ENCODE measurements around the gene ACAD8.

Gene ACAD8

DNA sequence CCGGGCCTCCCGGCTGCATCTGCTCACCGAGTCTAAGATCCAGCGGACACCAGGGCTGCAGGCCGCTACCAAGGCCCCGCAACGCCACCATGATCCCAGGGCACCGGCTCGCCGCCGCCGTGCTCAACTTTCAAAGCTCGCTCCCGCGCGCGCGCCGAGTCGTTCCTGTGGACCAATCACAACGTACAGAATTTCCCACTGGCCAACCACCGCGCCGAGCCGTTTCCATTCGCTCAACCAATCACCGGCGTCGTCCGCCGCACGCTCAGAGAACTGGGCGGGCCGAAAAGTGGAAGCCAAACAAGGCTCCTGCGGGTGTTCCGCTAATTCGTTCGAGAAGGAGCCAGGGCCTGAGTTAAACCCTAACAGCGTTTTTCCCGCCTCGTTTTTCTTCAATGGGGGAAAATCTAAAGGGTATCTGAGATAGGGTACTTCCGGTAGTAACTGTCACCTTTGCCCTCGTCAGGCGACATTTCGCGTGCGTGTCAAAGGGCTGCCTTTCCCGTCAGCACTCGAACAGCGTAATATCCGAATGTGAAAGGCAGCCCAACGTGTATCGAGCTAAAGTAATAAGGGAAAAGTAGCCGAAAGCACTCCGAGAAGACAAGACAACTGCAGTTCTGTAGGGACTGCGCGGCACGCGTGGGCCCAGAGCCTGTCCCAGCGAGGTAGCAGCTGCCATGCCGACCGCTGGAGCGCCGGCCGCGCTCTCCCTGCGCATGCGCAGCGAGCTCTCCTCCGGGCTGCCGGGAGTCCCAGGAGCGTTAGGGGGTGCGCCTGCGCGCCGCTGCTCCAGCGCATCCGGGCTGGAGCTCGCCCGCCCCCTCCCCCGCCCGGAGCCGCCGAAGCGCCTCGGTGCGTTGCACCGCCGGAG is 29.3 kb upstream of the ACAD8 start, which contains the start of the genes NCAPD3 and VPS26B:
Gene NCAPD3, minus strand, starts transcription at position 132 of the 874 bp plus-strand sequence. Its CDS starts 41 bp downstream, at position 91.
Gene VPS26B, plus strand, starts transcription at position 836 of the 874 bp plus-strand sequence. CDS start 452 bp downstream, outside the sequence.
- ChIA-PET POLR2A (interaction anchor here (0.6 to 2.5 kb wide), 28 partner anchors 10 to 668 kb away, joined by 3 to 25 read pairs (median 4); partner anchors contain the start of genes ACAD8, GLB1L3 and THYN1), CTCF (interaction anchor here (1.1 kb wide), 1 partner anchor 20 kb away, joined by 4 read pairs; no protein-coding TSS in a partner anchor)
- TF ChIP-seq ELF4 (IDR thresholded peaks at IDR 0.05) (0 out of 2 replicates have a peak, but pooled peaks have one; percentile 14), L3MBTL2 (conservative IDR thresholded peaks at IDR 0.05) (peak; percentile 93), SP1 (IDR thresholded peaks at IDR 0.05) (no peak)
- TF ChIP-seq, protein P1, sequence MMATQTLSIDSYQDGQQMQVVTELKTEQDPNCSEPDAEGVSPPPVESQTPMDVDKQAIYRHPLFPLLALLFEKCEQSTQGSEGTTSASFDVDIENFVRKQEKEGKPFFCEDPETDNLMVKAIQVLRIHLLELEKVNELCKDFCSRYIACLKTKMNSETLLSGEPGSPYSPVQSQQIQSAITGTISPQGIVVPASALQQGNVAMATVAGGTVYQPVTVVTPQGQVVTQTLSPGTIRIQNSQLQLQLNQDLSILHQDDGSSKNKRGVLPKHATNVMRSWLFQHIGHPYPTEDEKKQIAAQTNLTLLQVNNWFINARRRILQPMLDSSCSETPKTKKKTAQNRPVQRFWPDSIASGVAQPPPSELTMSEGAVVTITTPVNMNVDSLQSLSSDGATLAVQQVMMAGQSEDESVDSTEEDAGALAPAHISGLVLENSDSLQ (IDR thresholded peaks at IDR 0.05), result peak; percentile 38; the same call in 1 of the 2 replicates
- peak; percentile 98 for DNase-seq (ENCODE audit: extremely low spot score)

DNA sequence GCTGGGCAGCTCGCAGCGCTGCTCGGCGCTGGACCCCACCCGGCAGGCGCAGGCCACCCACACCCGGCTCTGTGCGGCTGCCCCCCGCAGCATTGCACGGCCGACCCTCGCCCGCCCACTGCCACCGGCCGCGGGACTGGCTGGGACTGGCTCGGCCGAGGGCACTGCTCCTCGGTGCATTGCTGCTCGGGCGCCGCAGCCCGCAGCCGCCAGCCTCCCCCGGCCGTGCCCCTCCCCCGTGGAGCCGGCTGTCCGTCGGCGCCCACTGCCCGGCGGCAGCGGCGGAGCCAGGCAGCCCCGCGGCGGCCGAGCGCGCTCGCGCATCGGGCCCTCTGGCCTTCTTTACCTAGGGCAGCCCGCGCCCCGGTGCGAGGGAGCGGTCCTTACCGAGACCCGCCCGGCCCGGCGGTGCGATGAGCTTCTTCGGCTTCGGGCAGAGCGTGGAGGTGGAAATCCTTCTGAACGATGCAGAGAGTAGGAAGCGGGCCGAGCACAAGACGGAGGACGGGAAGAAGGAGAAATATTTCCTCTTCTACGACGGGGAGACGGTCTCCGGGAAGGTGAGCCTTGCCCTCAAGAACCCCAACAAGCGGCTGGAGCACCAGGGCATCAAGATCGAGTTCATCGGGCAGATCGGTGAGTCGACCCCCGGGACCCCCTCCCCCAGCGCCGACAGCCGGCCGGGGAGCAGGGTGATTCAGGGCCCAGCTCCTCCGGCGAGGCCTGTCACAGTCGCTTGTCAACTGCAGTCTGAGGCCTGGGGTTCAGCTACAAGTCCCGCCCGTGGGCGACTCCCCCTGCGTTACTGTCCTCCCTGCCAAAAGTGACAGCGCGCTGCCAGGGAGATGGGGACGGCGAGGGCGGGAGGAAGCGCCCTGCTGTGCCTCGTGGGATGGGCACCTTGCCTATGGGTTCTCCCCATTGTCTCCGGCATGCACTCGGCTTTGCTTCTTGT is 28.4 kb upstream of the ACAD8 start:
- peak; percentile 47 for DNase-seq (ENCODE audit: extremely low spot score)
- ChIA-PET CTCF (interaction anchor here (1.1 kb wide), 1 partner anchor 19 kb away, joined by 4 read pairs; no protein-coding TSS in a partner anchor), POLR2A (interaction anchor here (0.6 to 2.5 kb wide), 23 partner anchors 9 to 277 kb away, joined by 3 to 25 read pairs (median 5); partner anchors contain the start of genes ACAD8, GLB1L3 and THYN1)
- 0 out of 2 replicates have a peak, but pooled peaks have one; percentile 61 for TF ChIP-seq LEF1 (IDR thresholded peaks at IDR 0.05; ENCODE audit: borderline replicate concordance)
- no peak for TF ChIP-seq FOXM1 (IDR thresholded peaks at IDR 0.05; ENCODE audit: borderline replicate concordance)

DNA sequence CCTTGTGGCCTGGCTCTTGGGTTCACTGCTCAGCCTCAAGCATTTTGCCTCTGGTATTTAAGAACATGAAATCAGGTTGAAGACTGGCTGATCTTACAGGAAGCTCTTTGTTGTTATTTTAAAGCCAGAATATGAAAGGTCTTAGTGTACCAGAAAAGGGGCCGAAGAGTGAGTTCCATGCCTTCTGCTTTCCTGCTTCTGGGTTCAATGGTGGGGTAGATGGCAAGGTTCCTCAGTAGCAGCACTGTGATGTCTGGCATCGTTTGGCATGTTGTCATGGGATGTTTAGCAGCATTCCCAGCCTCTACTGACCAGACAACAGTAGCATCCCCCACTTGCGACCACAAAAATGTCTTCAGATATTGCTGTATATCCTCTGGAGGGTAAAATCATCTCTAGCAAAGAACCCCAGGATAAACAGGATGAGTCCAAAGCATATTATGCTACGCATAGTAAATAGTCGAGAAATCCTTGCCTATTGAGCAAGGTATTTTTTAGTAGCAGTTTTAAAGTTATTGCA is 26.5 kb upstream of the ACAD8 start:
- no peak for DNase-seq (ENCODE audit: extremely low spot score)
- ChIA-PET POLR2A (interaction anchor here (0.9 kb wide), 1 partner anchor 26 kb away, joined by 3 read pairs; no protein-coding TSS in a partner anchor), CTCF (interaction anchor here (0.9 kb wide), 1 partner anchor 20 kb away, joined by 3 read pairs; no protein-coding TSS in a partner anchor)
- TF ChIP-seq SUZ12 (IDR thresholded peaks at IDR 0.05) (no peak), ELF4 (IDR thresholded peaks at IDR 0.05) (no peak), NFRKB (IDR thresholded peaks at IDR 0.05) (no peak), FOXA1 (IDR thresholded peaks at IDR 0.05) (no peak), FOXM1 (IDR thresholded peaks at IDR 0.05; ENCODE audit: borderline replicate concordance) (no peak), HDGF (IDR thresholded peaks at IDR 0.05; ENCODE audit: borderline replicate concordance) (no peak), LEF1 (IDR thresholded peaks at IDR 0.05; ENCODE audit: borderline replicate concordance) (no peak), CTBP1 (IDR thresholded peaks at IDR 0.05; ENCODE audit: borderline replicate concordance) (no peak), L3MBTL2 (conservative IDR thresholded peaks at IDR 0.05) (no peak), ZNF384 (IDR thresholded peaks at IDR 0.05) (no peak), SP1 (IDR thresholded peaks at IDR 0.05) (no peak)

DNA sequence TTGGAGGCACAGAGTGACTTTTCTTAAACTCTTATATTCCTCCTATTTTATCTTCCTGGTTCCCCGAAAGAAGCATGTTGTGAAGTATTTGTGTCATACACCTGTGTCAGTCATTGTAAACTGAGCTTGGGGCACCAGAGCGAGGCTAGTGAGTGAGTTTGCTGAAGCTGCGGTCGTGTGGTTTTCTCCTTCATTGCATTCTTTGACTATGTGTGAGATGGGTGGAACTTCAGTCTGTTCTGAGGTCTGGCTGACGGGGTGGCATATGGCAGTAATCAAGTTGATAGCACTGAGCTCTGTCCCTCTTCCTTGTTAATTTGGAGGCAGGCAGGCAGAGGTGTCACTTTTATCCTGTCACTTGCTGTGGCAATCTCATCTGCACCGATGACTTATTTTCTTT is 24.7 kb upstream of the ACAD8 start:
- DNase-seq (ENCODE audit: extremely low spot score), result no peak
- POLR2A ChIA-PET, result no interaction called here
- TF ChIP-seq CTBP1 (IDR thresholded peaks at IDR 0.05; ENCODE audit: borderline replicate concordance), result no peak
- no peak for TF ChIP-seq NFRKB (IDR thresholded peaks at IDR 0.05)
- TF ChIP-seq FOXM1 (IDR thresholded peaks at IDR 0.05; ENCODE audit: borderline replicate concordance), result no peak
- TF ChIP-seq ELF4 (IDR thresholded peaks at IDR 0.05), result no peak
- no peak for TF ChIP-seq FOXA1 (IDR thresholded peaks at IDR 0.05)
- no peak for TF ChIP-seq HDGF (IDR thresholded peaks at IDR 0.05; ENCODE audit: borderline replicate concordance)
- no peak for TF ChIP-seq SUZ12 (IDR thresholded peaks at IDR 0.05)
- TF ChIP-seq L3MBTL2 (conservative IDR thresholded peaks at IDR 0.05), result no peak
- TF ChIP-seq ZNF384 (IDR thresholded peaks at IDR 0.05), result no peak
- TF ChIP-seq TARDBP (IDR thresholded peaks at IDR 0.05), result no peak
- TF ChIP-seq, protein P1 (IDR thresholded peaks at IDR 0.05), result no peak
- TF ChIP-seq SP1 (IDR thresholded peaks at IDR 0.05), result no peak
- CTCF ChIA-PET, result no interaction called here

DNA sequence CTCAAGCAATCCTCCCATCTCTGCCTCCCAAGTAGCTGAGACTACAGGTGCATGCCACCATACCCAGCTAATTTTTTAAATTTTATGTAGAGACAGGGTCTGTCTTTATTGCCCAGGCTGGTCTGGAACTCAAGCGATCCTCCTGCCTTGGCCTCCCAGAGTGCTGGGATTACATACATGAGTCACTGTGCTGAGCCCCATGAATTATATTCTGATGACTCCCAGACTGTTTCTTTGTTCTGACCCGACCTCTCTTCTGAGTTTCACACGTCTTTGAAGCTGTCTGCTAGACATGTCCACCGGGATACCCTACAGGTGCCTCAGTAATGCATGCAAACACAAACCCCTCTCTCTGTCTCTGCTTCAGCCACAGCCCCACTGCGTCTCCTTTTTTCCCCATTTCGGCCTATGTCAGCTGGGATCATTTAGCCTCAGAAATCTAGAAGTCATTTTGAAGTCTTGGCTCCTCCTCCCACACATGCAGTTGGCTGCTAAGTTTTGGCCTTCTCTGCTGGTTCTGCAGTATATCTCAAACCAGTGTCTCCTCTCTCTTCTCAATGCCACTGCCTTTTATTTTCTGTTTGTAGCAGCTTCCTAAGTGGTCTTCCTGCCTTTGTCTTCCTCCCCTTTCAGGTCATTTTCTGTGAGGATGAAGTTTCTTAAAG is 24.1 kb upstream of the ACAD8 start:
- TF ChIP-seq LEF1 (IDR thresholded peaks at IDR 0.05; ENCODE audit: borderline replicate concordance), result no peak
- TF ChIP-seq SUZ12 (IDR thresholded peaks at IDR 0.05), result no peak
- TF ChIP-seq, protein P1 (IDR thresholded peaks at IDR 0.05), result no peak
- TF ChIP-seq TARDBP (IDR thresholded peaks at IDR 0.05), result no peak
- TF ChIP-seq L3MBTL2 (conservative IDR thresholded peaks at IDR 0.05), result no peak
- no peak for TF ChIP-seq ELF4 (IDR thresholded peaks at IDR 0.05)
- TF ChIP-seq ARNT (IDR thresholded peaks at IDR 0.05), result no peak
- no peak for TF ChIP-seq ZNF384 (IDR thresholded peaks at IDR 0.05)
- TF ChIP-seq FOXA1 (IDR thresholded peaks at IDR 0.05), result no peak
- no peak for DNase-seq (ENCODE audit: extremely low spot score)
- POLR2A ChIA-PET, result no interaction called here
- CTCF ChIA-PET, result no interaction called here

Data from HEK293T (cell line).